Upper lobe of right lung (tissue), 1 donor: ENCODE results near the gene MAMDC2. TPM values are rescaled to one million over a fixed set of nuclear protein-coding genes. Genes with fewer than 3 reads are reported as not detected.
"Not testable (repeated sequence)": the region's sequence is repeated elsewhere in the genome, so short reads cannot be mapped to it uniquely, and the experiment has no call there.

ENCODE experiments used
- ATAC-seq: fragments of 200-7000 bp; cut with Tn5 transposase; one replicate; pipeline ENCODE4 v1.9.1; 2020; ENCODE audit warnings: mild to moderate bottlenecking, moderate library complexity
- DNase-seq: peaks from one replicate; pipeline ENCODE4 v3.0.0-alpha.2; 2020
- H3K27ac ChIP-seq: fragments of 200-600 bp; one replicate; pipeline ENCODE4 v1.8.0; 2022
- H3K27me3 ChIP-seq: fragments of 200-600 bp; one replicate; pipeline ENCODE4 v1.8.0; 2022; ENCODE audit warnings: mild to moderate bottlenecking
- H3K36me3 ChIP-seq: fragments of 200-600 bp; one replicate; pipeline ENCODE4 v1.8.0; 2022
- H3K4me1 ChIP-seq: fragments of 200-600 bp; one replicate; pipeline ENCODE4 v1.8.0; 2022
- H3K4me3 ChIP-seq: fragments of 200-600 bp; one replicate; pipeline ENCODE4 v1.8.0; 2022; ENCODE audit warnings: mild to moderate bottlenecking
- H3K9me3 ChIP-seq: fragments of 200-600 bp; one replicate; pipeline ENCODE4 v1.8.0; 2022
- intact Hi-C: fragments of 100-400 bp; cut with DNase I; formaldehyde crosslinking; loops from one replicate; pipeline ENCODE4 v1.11.0; 2022
- total RNA-seq: library from RNA; stranded (reverse); fragmentation: NEBNext Ultra II Directional; extraction: Animal tissue kit (Norgen Biotek cat#: 25700); gene quantifications from one replicate; pipeline ENCODE4 v1.2.1, GENCODE V29; 2021
- TF ChIP-seq, protein P1 (sequence below): fragments of 200-600 bp; IDR thresholded peaks from one replicate; pipeline ENCODE4 v1.8.0; 2022; ENCODE audit warnings: antibody characterized with exemption
- donor health status: DM: no; HTN: yes; CAD: no; lungs with severe emphysema.

MAMDC2 gene
- total RNA-seq, 1 donor from 2014 or later: 72.0 TPM

DNA sequence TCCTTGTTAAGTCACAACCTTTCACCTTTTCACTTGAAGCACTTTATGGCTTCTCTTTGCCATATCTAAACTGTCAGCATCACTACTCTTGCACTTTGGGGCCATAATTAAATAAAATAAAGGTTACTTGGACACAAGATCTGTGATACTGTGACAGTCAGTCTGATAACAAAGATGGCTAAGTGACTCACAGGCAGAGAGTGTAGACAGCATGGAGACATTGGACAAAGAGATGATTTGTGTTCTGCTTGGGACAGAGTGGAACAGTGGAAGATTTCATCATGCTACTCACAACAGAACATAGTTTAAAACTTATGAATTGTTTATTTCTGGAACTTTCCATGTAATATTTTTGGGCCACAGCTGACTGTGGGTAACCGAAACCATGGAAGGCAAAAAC is 133.5 kb downstream of the MAMDC2 start:
- Histone ChIP-seq H3K4me3 (no peak overlapping the region), H3K27ac (no peak overlapping the region), H3K9me3 (no peaks in the 10 kb centered on the region), H3K36me3 (no peaks in the 10 kb centered on the region), H3K27me3 (no peaks in the 10 kb centered on the region), H3K4me1 (no peaks in the 10 kb centered on the region)
- TF ChIP-seq, protein P1, sequence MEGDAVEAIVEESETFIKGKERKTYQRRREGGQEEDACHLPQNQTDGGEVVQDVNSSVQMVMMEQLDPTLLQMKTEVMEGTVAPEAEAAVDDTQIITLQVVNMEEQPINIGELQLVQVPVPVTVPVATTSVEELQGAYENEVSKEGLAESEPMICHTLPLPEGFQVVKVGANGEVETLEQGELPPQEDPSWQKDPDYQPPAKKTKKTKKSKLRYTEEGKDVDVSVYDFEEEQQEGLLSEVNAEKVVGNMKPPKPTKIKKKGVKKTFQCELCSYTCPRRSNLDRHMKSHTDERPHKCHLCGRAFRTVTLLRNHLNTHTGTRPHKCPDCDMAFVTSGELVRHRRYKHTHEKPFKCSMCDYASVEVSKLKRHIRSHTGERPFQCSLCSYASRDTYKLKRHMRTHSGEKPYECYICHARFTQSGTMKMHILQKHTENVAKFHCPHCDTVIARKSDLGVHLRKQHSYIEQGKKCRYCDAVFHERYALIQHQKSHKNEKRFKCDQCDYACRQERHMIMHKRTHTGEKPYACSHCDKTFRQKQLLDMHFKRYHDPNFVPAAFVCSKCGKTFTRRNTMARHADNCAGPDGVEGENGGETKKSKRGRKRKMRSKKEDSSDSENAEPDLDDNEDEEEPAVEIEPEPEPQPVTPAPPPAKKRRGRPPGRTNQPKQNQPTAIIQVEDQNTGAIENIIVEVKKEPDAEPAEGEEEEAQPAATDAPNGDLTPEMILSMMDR: no peak
- DNase-seq (no peak), ATAC-seq (no peak)
- intact Hi-C loops: no loop called here

DNA sequence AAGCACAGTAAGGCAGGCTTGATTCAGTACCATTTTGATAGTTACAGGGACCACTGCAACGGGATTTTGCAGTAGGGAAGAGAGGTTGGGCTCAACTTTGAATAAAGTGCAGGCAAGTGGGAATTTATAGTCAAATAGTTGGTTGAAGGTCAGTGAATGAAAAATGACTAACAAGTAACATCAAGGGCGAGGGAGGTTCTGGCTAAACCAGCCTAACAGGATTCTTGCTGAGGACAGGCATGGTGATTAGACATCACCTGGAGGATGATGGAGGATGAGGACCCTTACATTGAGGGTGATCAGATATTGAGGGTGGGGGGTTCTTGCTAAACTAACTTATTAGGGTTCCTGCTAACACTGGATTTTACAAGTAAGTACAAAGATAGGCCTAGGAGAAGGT is 149.1 kb downstream of the MAMDC2 start:
- no peaks in the 10 kb centered on the region for H3K4me1 ChIP-seq
- no peak overlapping the region for H3K27ac ChIP-seq
- H3K36me3 ChIP-seq: no peaks in the 10 kb centered on the region
- H3K4me3 ChIP-seq: no peak overlapping the region
- H3K27me3 ChIP-seq: no peaks in the 10 kb centered on the region
- no peak for DNase-seq
- no peaks in the 10 kb centered on the region for H3K9me3 ChIP-seq
- TF ChIP-seq, protein P1: no peak
- ATAC-seq: no peak
- intact Hi-C loops: no loop called here

DNA sequence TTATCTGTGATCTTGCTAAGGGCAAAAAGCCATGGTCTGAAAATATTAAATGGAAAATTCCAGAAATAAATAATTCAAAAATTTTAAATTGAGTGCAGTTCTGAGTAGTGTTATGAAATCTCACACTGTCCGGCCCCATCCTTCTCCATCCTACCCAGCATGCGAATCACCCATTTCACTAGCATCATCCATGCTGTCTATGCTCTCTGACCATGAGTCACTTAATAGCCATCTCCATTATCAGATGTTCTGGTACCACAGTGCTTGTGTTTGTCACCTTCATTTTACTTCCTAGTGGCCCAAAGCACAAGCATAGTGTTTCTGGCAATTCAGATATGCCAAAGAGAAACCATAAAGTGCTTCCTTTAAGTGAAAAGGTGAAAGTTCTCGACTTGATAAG is 151.8 kb downstream of the MAMDC2 start:
- Histone ChIP-seq H3K36me3 (no peaks in the 10 kb centered on the region), H3K4me3 (no peak overlapping the region), H3K4me1 (no peaks in the 10 kb centered on the region), H3K27me3 (no peaks in the 10 kb centered on the region), H3K9me3 (no peaks in the 10 kb centered on the region), H3K27ac (no peak overlapping the region)
- TF ChIP-seq, protein P1: no peak
- intact Hi-C loops: no loop called here
- DNase-seq (no peak), ATAC-seq (no peak)

DNA sequence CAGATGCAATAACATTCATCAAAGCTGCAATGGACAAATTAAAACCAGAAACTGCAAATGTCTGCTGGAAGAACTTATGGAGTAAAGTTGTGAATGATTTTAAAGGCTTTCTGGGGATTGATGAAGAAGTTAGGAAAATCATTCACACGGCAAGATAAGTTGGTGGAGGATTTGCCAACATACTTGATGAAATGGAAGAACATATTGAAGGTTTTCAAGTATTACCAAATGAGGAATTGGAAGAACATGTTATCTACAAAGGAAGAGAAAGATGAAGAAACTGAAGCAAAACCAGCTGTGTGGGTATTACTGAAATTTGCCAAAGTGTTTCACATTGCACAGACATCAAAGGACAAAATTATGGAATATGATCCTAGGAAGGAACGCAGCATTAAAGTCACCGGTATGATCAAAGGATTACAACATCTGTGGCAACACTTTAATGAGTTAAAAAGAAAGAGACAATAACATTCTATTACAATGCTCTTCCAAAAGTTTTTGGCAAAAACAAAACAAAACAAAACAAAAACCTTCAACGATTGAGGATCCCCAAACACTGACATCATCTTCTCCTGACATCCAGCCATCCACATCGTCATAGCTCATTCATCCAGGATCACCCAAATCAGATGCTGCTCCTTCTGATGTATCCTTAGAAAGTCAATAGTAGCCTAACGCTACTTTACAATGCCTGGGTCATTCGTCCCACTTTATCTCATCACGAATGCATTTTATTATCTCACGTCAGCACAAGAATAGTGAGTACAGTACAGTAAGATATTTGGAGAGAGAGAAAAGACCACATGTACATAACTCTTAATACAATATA is 153.8 kb downstream of the MAMDC2 start:
- no peak for ATAC-seq
- DNase-seq: no peak
- Histone ChIP-seq H3K4me3 (no peak overlapping the region), H3K36me3 (no peaks in the 10 kb centered on the region), H3K9me3 (no peaks in the 10 kb centered on the region), H3K4me1 (no peaks in the 10 kb centered on the region), H3K27me3 (no peaks in the 10 kb centered on the region), H3K27ac (no peak overlapping the region)
- intact Hi-C loops: no loop called here
- TF ChIP-seq, protein P1: no peak

DNA sequence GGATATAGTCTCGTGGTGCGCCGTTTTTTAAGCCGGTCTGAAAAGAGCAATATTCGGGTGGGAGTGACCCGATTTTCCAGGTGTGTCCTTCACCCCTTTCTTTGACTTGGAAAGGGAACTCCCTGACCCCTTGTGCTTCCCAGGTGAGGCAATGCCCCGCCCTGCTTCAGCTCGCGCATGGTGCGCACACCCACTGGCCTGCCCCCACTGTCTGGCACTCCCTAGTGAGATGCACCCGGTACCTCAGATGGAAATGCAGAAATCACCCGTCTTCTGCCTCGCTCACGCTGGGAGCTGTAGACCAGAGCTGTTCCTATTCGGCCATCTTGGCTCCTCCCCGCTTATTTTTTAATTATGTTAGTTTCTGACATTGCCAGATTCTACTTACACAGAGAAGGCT is 161.1 kb downstream of the MAMDC2 start:
- intact Hi-C loops: not testable (repeated sequence)

DNA sequence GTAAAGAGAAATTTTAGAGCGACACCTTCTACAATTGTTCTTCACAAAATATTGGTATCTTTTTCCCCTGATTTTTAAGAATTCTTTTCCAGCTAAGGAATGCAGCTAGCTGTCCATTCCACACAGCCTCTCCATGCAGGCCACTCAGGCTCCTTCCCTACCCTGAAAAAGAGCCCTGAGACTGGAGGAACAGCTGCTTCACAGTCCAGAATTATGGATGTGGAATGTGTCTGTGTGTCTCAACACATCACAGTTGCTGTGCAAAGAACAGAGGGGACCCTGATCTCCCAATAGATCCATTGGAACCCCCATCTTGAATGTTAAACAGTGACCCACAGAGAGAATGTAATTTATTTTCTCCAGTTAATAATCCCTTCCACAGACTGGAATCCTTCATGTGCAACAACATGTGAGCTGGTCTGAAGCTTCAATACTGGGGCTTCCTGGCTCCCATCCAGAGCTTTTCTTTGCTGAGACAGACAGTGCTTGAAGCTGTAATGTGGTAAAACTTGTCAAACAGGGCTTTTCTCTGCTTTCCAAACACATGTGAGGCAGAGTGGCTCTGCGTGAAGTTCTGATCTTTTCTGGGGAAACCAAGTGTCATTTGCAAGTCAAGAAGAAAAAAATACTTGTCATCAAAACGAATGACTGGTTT is 161.8 kb downstream of the MAMDC2 start:
- TF ChIP-seq, protein P1: no peak
- no peak overlapping the region for H3K4me3 ChIP-seq
- no peaks in the 10 kb centered on the region for H3K27me3 ChIP-seq
- H3K36me3 ChIP-seq: no peaks in the 10 kb centered on the region
- H3K9me3 ChIP-seq: no peaks in the 10 kb centered on the region
- no peak for ATAC-seq
- H3K4me1 ChIP-seq: no peaks in the 10 kb centered on the region
- DNase-seq: no peak
- H3K27ac ChIP-seq: no peak overlapping the region
- intact Hi-C loops: no loop called here

More for the DNA sequence above, 161.1 kb downstream of the MAMDC2 start:
- not testable (repeated sequence) for H3K27ac ChIP-seq, H3K27me3 ChIP-seq, H3K4me3 ChIP-seq, H3K36me3 ChIP-seq, ATAC-seq, DNase-seq, H3K4me1 ChIP-seq, H3K9me3 ChIP-seq
